Kidney epithelial cell (primary cell): ENCODE data around the gene FOXK1. TPM values are rescaled to one million over a fixed set of nuclear protein-coding genes. Genes with fewer than 3 reads are reported as not detected.

Experiments used
- DNase-seq: peaks from one replicate; pipeline ENCODE4 v3.0.0-alpha.2; 2010; ENCODE audit warnings: low read depth
- H3K27me3 ChIP-seq: 2 replicates; pipeline ENCODE4 v1.6.0; 2011; ENCODE audit warnings: low read length; ENCODE audit not compliant: control insufficient read depth, insufficient read depth
- H3K36me3 ChIP-seq: 2 replicates; pipeline ENCODE4 v1.5.1; 2011; ENCODE audit warnings: low read length; ENCODE audit not compliant: control insufficient read depth, insufficient read depth
- H3K4me3 ChIP-seq: 2 replicates; pipeline ENCODE4 v1.5.1; 2011; ENCODE audit warnings: low read depth, mild to moderate bottlenecking, control low read depth, low read length
- total RNA-seq: library from RNA; depleted of rRNA; stranded (reverse); fragments of >200 nt; gene quantifications from 2 replicates; pipeline ENCODE4 v1.2.3, GENCODE V29; 2015
- TF ChIP-seq, protein P1 (sequence below): IDR thresholded peaks from 2 replicates; pipeline ENCODE4 v1.5.1; 2011; ENCODE audit warnings: mild to moderate bottlenecking, moderate library complexity, low read length, control low read depth, inconsistent platforms; ENCODE audit not compliant: insufficient read depth, poor library complexity, severe bottlenecking

The FOXK1 gene
- total RNA-seq, 1 donor from 2014 or later, result 48.2 TPM

DNA sequence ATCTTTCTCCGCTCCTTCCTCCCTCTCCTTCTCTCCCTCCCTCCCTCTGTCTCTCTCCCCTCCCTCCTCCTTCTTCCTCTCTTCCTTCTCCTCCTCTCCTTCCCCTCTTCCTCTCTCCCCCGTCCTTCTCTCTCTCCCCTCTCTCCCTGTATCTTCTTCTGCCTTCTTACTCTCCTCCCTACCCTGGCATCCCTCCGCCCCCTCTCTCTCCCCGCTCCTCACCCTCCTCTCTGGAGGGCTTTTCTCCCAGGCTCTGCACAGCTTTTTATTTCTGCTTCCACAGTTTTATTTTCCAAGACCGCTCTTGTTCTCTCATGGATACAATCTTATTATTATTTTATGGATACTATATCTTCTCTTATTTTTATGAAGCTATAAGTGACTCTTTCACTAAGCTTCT, 125.9 kb downstream of the FOXK1 start:
- no peak for DNase-seq
- no peaks in the 10 kb centered on the region for H3K36me3 ChIP-seq
- no peak overlapping the region for H3K4me3 ChIP-seq
- TF ChIP-seq, protein P1, sequence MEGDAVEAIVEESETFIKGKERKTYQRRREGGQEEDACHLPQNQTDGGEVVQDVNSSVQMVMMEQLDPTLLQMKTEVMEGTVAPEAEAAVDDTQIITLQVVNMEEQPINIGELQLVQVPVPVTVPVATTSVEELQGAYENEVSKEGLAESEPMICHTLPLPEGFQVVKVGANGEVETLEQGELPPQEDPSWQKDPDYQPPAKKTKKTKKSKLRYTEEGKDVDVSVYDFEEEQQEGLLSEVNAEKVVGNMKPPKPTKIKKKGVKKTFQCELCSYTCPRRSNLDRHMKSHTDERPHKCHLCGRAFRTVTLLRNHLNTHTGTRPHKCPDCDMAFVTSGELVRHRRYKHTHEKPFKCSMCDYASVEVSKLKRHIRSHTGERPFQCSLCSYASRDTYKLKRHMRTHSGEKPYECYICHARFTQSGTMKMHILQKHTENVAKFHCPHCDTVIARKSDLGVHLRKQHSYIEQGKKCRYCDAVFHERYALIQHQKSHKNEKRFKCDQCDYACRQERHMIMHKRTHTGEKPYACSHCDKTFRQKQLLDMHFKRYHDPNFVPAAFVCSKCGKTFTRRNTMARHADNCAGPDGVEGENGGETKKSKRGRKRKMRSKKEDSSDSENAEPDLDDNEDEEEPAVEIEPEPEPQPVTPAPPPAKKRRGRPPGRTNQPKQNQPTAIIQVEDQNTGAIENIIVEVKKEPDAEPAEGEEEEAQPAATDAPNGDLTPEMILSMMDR, result no peak
- H3K27me3 ChIP-seq, result peaks cover 33% of the 10 kb centered on the region

GRCh38 chr7:4808565-4808964, 126.5 kb downstream of the FOXK1 start:
- H3K27me3 ChIP-seq, result peaks cover 39% of the 10 kb centered on the region
- DNase-seq, result no peak

GRCh38 chr7:4809091-4809591, 127.0 kb downstream of the FOXK1 start:
- TF ChIP-seq, protein P1, result no peak
- Histone ChIP-seq H3K36me3 (no peaks in the 10 kb centered on the region), H3K27me3 (peaks cover 44% of the 10 kb centered on the region), H3K4me3 (no peak overlapping the region)
- DNase-seq, result no peak

More at GRCh38 chr7:4808565-4808964, 126.5 kb downstream of the FOXK1 start:
- Histone ChIP-seq H3K36me3 (no peaks in the 10 kb centered on the region), H3K4me3 (no peak overlapping the region)
- TF ChIP-seq, protein P1, result no peak

DNA sequence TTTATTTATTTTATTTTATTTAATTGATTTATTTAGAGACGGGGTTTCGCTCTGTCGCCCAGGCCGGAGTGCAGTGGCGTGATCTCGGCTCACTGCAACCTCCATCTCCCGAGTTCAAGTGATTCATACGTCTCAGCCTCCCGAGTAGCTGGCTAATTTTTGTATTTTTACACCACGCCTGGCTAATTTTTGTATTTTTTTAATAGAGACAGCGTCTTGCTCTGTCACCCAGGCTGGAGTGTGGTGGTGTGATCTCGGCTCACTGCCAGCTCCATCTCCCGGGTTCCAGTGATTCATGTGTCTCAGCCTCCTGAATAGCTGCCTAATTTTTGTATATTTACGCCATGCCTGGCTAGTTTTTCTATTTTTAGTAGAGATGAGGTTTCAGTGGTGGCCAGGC, 127.6 kb downstream of the FOXK1 start:
- no peaks in the 10 kb centered on the region for H3K36me3 ChIP-seq
- TF ChIP-seq, protein P1, result no peak
- DNase-seq, result peak; percentile 28
- peaks cover 49% of the 10 kb centered on the region for H3K27me3 ChIP-seq
- no peak overlapping the region for H3K4me3 ChIP-seq

DNA sequence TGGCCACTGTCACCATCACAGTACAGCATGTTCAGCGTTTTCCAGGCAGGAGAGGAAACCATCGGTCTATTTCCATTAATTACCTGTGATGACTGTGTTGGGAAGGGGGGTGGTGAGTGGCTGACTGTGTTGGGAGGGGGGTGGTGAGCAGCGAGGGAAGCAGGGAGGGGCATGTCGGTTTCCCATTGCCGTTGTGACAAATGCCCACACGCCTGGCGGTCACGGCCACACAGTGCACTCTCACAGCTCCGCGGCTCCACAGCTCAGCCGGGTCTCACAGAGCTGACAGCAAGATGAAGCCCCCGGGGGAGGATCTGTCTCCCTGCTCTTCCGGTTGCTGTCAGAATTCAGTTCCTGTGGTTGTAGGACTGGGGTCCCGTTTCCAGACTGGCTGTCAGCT, 132.3 kb downstream of the FOXK1 start:
- no peaks in the 10 kb centered on the region for H3K36me3 ChIP-seq
- no peak for DNase-seq
- no peak overlapping the region for H3K4me3 ChIP-seq
- H3K27me3 ChIP-seq, result peaks cover 57% of the 10 kb centered on the region
- TF ChIP-seq, protein P1, result peak; percentile 7

GRCh38 chr7:4815121-4815520, 133.0 kb downstream of the FOXK1 start:
- Histone ChIP-seq H3K4me3 (no peak overlapping the region), H3K36me3 (no peaks in the 10 kb centered on the region), H3K27me3 (peaks cover 59% of the 10 kb centered on the region)
- DNase-seq, result no peak
- TF ChIP-seq, protein P1, result no peak
